A549 treated with dexamethasone at 1 μM for 4 hours (cell line): ENCODE measurements around the gene N4BP2. TPM values are rescaled to one million over a fixed set of nuclear protein-coding genes. Genes with fewer than 3 reads are reported as not detected.

ENCODE experiments used
- total RNA-seq: library from RNA; stranded (reverse); fragments of 200-300 nt; extraction: Qiagen RNA extraction; gene quantifications from 5 replicates; pipeline ENCODE4 v1.2.3, GENCODE V29; 2022

N4BP2 gene
- 2.3 to 4.3 TPM (median 3.6 TPM) in 5 replicates for total RNA-seq

DNA sequence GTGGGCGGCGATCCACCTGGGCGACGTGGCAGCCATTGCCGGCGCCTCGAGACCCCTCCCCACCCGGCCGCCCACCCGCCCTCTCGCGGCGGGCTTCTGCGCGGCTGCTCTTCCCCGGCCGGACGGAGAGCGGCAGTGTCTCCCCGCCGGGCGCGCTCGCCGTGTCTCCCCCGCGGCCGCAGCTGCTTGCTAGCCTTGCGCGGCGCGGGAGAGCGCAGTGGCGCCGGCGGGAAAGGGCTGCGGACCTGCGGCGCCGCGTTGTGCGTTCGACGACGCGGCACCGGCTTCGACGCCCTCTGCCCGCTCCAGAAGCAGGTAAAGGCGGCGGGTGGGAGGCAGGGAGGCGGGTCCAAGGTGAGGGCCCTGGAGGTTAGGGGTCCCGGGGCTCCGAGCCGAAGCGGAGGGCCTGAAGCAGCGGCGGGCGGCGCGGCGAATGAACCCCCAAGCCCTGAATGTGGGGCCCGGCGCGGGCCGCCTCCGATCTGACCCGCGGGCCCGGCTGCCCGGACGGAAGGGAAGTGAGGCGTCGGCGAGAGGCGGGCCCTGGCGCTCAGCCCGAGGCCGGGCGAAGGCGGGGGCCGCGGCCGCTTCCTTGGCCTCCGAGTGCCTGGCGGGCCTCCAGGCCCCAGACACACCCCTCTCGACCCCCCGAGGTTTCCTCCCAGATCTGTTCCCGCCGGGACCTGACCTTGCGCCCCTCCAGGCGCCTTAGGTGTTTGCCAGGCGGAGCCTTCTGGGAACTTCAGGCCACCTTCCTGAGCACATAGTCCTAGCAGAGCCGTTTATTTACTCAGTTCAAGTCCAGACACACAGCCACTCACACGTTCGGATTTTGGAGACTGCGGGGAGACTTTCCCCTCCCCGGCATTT is at the start of gene N4BP2:
Gene N4BP2, plus strand, starts transcription at position 135 of the 870 bp plus-strand sequence. CDS start 40,491 bp downstream, outside the sequence.

DNA sequence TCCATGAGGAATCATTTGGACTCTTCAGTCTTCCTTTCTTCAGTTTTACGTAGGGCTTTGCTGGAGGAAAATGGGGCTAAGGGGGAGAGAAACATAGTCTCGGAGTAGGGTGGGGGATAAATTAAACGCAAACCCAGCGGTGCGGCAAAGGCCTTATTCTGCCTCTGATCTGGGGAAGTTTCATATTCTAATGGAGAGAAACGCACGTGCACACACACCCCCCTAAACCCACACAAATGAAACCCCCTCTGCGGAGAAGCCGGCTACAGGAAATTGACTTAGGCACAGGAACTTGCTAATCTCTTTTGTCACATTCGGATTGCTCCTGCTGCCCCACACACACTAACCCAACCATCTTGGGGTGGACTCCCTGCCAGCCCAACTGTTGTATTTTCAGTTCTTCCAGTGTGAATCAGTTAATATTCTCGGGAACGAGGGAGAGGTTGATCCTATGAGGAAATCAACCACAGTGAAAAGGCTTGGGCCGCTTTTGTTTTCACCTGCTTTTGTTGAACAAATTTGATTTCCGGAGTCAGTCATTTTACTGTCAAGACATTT is 140.2 kb downstream of the N4BP2 start, which contains the start of gene RHOH:
Gene RHOH, plus strand, starts transcription at position 308 of the 558 bp plus-strand sequence. CDS start 46,356 bp downstream, outside the sequence.

Other genes starting within 250 kb of the N4BP2 start
- 22.6 to 32.2 TPM (median 28.8 TPM) in 5 replicates for gene PDS5A, start 78.9 kb upstream of the N4BP2 start, total RNA-seq
- 0.08 to 0.20 TPM (median 0.16 TPM) in 5 replicates for gene RHOH, start 140.2 kb downstream of the N4BP2 start, total RNA-seq